ENCODE data around the gene MYO10. TPM values are rescaled to one million over a fixed set of nuclear protein-coding genes. Genes with fewer than 3 reads are reported as not detected.

Gene MYO10
- total RNA-seq, 1 donor from 2014 or later, result 23.1 TPM

- peak overlapping the region; percentile 0 for H3K27ac Mint-ChIP-seq (ENCODE audit: unreplicated experiment)
- H3K4me3 Mint-ChIP-seq (ENCODE audit: unreplicated experiment), result no peak overlapping the region
- peaks cover 2% of the 10 kb centered on the region for H3K27me3 Mint-ChIP-seq (ENCODE audit: unreplicated experiment)
- H3K9me3 Mint-ChIP-seq (ENCODE audit: unreplicated experiment), result no peaks in the 10 kb centered on the region
- H3K4me1 Mint-ChIP-seq (ENCODE audit: low read depth, unreplicated experiment), result peaks cover 19% of the 10 kb centered on the region
- H3K36me3 Mint-ChIP-seq (ENCODE audit: unreplicated experiment), result no peaks in the 10 kb centered on the region
- no peak for DNase-seq
- TF ChIP-seq, protein P1, sequence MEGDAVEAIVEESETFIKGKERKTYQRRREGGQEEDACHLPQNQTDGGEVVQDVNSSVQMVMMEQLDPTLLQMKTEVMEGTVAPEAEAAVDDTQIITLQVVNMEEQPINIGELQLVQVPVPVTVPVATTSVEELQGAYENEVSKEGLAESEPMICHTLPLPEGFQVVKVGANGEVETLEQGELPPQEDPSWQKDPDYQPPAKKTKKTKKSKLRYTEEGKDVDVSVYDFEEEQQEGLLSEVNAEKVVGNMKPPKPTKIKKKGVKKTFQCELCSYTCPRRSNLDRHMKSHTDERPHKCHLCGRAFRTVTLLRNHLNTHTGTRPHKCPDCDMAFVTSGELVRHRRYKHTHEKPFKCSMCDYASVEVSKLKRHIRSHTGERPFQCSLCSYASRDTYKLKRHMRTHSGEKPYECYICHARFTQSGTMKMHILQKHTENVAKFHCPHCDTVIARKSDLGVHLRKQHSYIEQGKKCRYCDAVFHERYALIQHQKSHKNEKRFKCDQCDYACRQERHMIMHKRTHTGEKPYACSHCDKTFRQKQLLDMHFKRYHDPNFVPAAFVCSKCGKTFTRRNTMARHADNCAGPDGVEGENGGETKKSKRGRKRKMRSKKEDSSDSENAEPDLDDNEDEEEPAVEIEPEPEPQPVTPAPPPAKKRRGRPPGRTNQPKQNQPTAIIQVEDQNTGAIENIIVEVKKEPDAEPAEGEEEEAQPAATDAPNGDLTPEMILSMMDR (IDR thresholded peaks at IDR 0.05; ENCODE audit: partially characterized antibody, unreplicated experiment), result no peak
These were observed 86.3 kb downstream of the MYO10 start for GRCh38 chr5:16849775-16850174.

GRCh38 chr5:16849181-16849580, 86.9 kb downstream of the MYO10 start:
- H3K36me3 Mint-ChIP-seq (ENCODE audit: unreplicated experiment), result no peaks in the 10 kb centered on the region
- H3K4me3 Mint-ChIP-seq (ENCODE audit: unreplicated experiment), result no peak overlapping the region
- peaks cover 18% of the 10 kb centered on the region for H3K4me1 Mint-ChIP-seq (ENCODE audit: low read depth, unreplicated experiment)
- H3K27me3 Mint-ChIP-seq (ENCODE audit: unreplicated experiment), result no peaks in the 10 kb centered on the region
- TF ChIP-seq, protein P1 (IDR thresholded peaks at IDR 0.05; ENCODE audit: partially characterized antibody, unreplicated experiment), result no peak
- no peak overlapping the region for H3K27ac Mint-ChIP-seq (ENCODE audit: unreplicated experiment)
- no peak for DNase-seq
- no peaks in the 10 kb centered on the region for H3K9me3 Mint-ChIP-seq (ENCODE audit: unreplicated experiment)

- no peak overlapping the region for H3K4me3 Mint-ChIP-seq (ENCODE audit: unreplicated experiment)
- H3K36me3 Mint-ChIP-seq (ENCODE audit: unreplicated experiment), result no peaks in the 10 kb centered on the region
- TF ChIP-seq, protein P1 (IDR thresholded peaks at IDR 0.05; ENCODE audit: partially characterized antibody, unreplicated experiment), result no peak
- DNase-seq, result no peak
- peaks cover 1% of the 10 kb centered on the region for H3K9me3 Mint-ChIP-seq (ENCODE audit: unreplicated experiment)
- H3K27me3 Mint-ChIP-seq (ENCODE audit: unreplicated experiment), result no peaks in the 10 kb centered on the region
- peaks cover 3% of the 10 kb centered on the region for H3K4me1 Mint-ChIP-seq (ENCODE audit: low read depth, unreplicated experiment)
- no peak overlapping the region for H3K27ac Mint-ChIP-seq (ENCODE audit: unreplicated experiment)
These were observed 91.1 kb downstream of the MYO10 start for GRCh38 chr5:16844952-16845351.

- Mint-ChIP-seq H3K4me1 (ENCODE audit: low read depth, unreplicated experiment) (peaks cover 6% of the 10 kb centered on the region), H3K27ac (ENCODE audit: unreplicated experiment) (no peak overlapping the region), H3K9me3 (ENCODE audit: unreplicated experiment) (peaks cover 1% of the 10 kb centered on the region), H3K27me3 (ENCODE audit: unreplicated experiment) (no peaks in the 10 kb centered on the region), H3K36me3 (ENCODE audit: unreplicated experiment) (no peaks in the 10 kb centered on the region), H3K4me3 (ENCODE audit: unreplicated experiment) (no peak overlapping the region)
- TF ChIP-seq, protein P1 (IDR thresholded peaks at IDR 0.05; ENCODE audit: partially characterized antibody, unreplicated experiment), result no peak
- no peak for DNase-seq
These were observed 93.2 kb downstream of the MYO10 start for GRCh38 chr5:16842896-16843295.

- H3K36me3 Mint-ChIP-seq (ENCODE audit: unreplicated experiment), result no peaks in the 10 kb centered on the region
- H3K4me3 Mint-ChIP-seq (ENCODE audit: unreplicated experiment), result no peak overlapping the region
- H3K27me3 Mint-ChIP-seq (ENCODE audit: unreplicated experiment), result no peaks in the 10 kb centered on the region
- peaks cover 1% of the 10 kb centered on the region for H3K9me3 Mint-ChIP-seq (ENCODE audit: unreplicated experiment)
- peaks cover 8% of the 10 kb centered on the region for H3K4me1 Mint-ChIP-seq (ENCODE audit: low read depth, unreplicated experiment)
- H3K27ac Mint-ChIP-seq (ENCODE audit: unreplicated experiment), result no peak overlapping the region
- DNase-seq, result no peak
- TF ChIP-seq, protein P1 (IDR thresholded peaks at IDR 0.05; ENCODE audit: partially characterized antibody, unreplicated experiment), result no peak
These were observed 94.7 kb downstream of the MYO10 start for GRCh38 chr5:16841416-16841815.

Data from glutamatergic neuron (in vitro differentiated cells).